Immature natural killer cell (primary cell): ENCODE data around the gene TRIM4. TPM values are rescaled to one million over a fixed set of nuclear protein-coding genes. Genes with fewer than 3 reads are reported as not detected.
"Not testable (repeated sequence)": the region's sequence is repeated elsewhere in the genome, so short reads cannot be mapped to it uniquely, and the experiment has no call there.

Experiments
- DNase-seq, 3 donors: peaks; one replicate each; pipeline ENCODE4 v3.0.0; 2022; ENCODE audit warnings: mixed read lengths in 1 of 3
- H3K27ac Mint-ChIP-seq, 6 donors: one replicate each; pipeline ENCODE4 v1.8.0; 2020; ENCODE audit warnings: mixed read lengths in 6 of 6, mild to moderate bottlenecking in 5 of 6, inconsistent platforms in 4 of 6, moderate library complexity in 3 of 6
- H3K27me3 Mint-ChIP-seq, 3 donors: one replicate each; pipeline ENCODE4 v1.8.0; 2020 to 2021; ENCODE audit warnings: low read depth in 3 of 3, mild to moderate bottlenecking in 3 of 3, mixed read lengths in 3 of 3, moderate library complexity in 3 of 3, inconsistent platforms in 1 of 3
- H3K36me3 Mint-ChIP-seq, 3 donors: one replicate each; pipeline ENCODE4 v1.8.0; 2020; ENCODE audit warnings: mixed read lengths in 3 of 3, inconsistent platforms in 2 of 3, mild to moderate bottlenecking in 2 of 3
- H3K4me1 Mint-ChIP-seq, 2 donors: one replicate each; pipeline ENCODE4 v1.8.0; 2020; ENCODE audit warnings: inconsistent platforms in 2 of 2, mild to moderate bottlenecking in 2 of 2, mixed read lengths in 2 of 2, moderate library complexity in 1 of 2
- H3K4me3 Mint-ChIP-seq, 5 donors: one replicate each; pipeline ENCODE4 v1.8.0; 2020; ENCODE audit warnings: mild to moderate bottlenecking in 5 of 5, mixed read lengths in 5 of 5, inconsistent platforms in 3 of 5, moderate library complexity in 3 of 5
- H3K9me3 Mint-ChIP-seq, 6 donors: one replicate each; pipeline ENCODE4 v1.8.0; 2020; ENCODE audit warnings: mild to moderate bottlenecking in 6 of 6, mixed read lengths in 6 of 6, inconsistent platforms in 4 of 6, moderate library complexity in 3 of 6
- polyA plus RNA-seq, 3 donors: library from polyadenylated mRNA; unstranded; fragments of 300-500 nt; fragmentation: Illumina TruSeq; gene quantifications; one replicate each; pipeline ENCODE4 v1.2.3, GENCODE V29; 2021

Gene TRIM4
- polyA plus RNA-seq, 3 donors from 2014 or later = 14.0 to 23.9 (median 14.7) TPM

GRCh38 chr7:99935009-99935408 is 15.7 kb upstream of the TRIM4 start:
- Mint-ChIP-seq H3K27me3 (peaks cover 2 to 19% (median 15%) of the 10 kb centered on the region in 3 donors), H3K27ac (peak overlapping the region in 1 of 6 donors; percentile 51), H3K9me3 (peaks cover 0 to 15% (median 4%) of the 10 kb centered on the region in 6 donors)
- not testable (repeated sequence) for DNase-seq, H3K4me1 Mint-ChIP-seq, H3K36me3 Mint-ChIP-seq, H3K4me3 Mint-ChIP-seq

GRCh38 chr7:99930376-99930775 is 11.0 kb upstream of the TRIM4 start:
- Mint-ChIP-seq H3K4me1 (peaks cover 0 to 5% of the 10 kb centered on the region in 2 donors), H3K27ac (no peak overlapping the region), H3K27me3 (peaks cover 5 to 30% (median 16%) of the 10 kb centered on the region in 3 donors), H3K4me3 (no peak overlapping the region), H3K9me3 (peaks cover 0 to 1% (median 0%) of the 10 kb centered on the region in 6 donors), H3K36me3 (peaks cover 0 to 3% (median 0%) of the 10 kb centered on the region in 3 donors)
- no peak for DNase-seq

- no peak overlapping the region for H3K4me3 Mint-ChIP-seq
Measured at GRCh38 chr7:99929730-99930053, 10.4 kb upstream of the TRIM4 start.

GRCh38 chr7:99928994-99929729 is 9.8 kb upstream of the TRIM4 start, which contains the start of gene GJC3:
Gene GJC3 (minus strand): TSS chr7:99929620. CDS start chr7:99929620, 0 bp downstream.
- H3K36me3 Mint-ChIP-seq = peaks cover 0 to 4% (median 3%) of the 10 kb centered on the region in 3 donors
- peaks cover 0 to 1% (median 0%) of the 10 kb centered on the region in 6 donors for H3K9me3 Mint-ChIP-seq
- peaks cover 0 to 5% of the 10 kb centered on the region in 2 donors for H3K4me1 Mint-ChIP-seq
- H3K27ac Mint-ChIP-seq = no peak within 1 kb of the TSS
- DNase-seq = no peak
- H3K27me3 Mint-ChIP-seq = peaks cover 5 to 30% (median 12%) of the 10 kb centered on the region in 3 donors
- H3K4me3 Mint-ChIP-seq = peak within 1 kb of the TSS in 1 of 5 donors; percentile 5

More at GRCh38 chr7:99929730-99930053, 10.4 kb upstream of the TRIM4 start:
- Mint-ChIP-seq H3K27ac (no peak overlapping the region), H3K27me3 (peaks cover 5 to 30% (median 12%) of the 10 kb centered on the region in 3 donors), H3K9me3 (peaks cover 0 to 1% (median 0%) of the 10 kb centered on the region in 6 donors), H3K4me1 (peaks cover 0 to 5% of the 10 kb centered on the region in 2 donors), H3K36me3 (peaks cover 0 to 3% (median 2%) of the 10 kb centered on the region in 3 donors)
- no peak for DNase-seq

- Mint-ChIP-seq H3K36me3 (peaks cover 0 to 4% (median 3%) of the 10 kb centered on the region in 3 donors), H3K27ac (no peak overlapping the region), H3K27me3 (peaks cover 5 to 30% (median 12%) of the 10 kb centered on the region in 3 donors)
Measured at GRCh38 chr7:99928188-99928587, 8.9 kb upstream of the TRIM4 start.

GRCh38 chr7:99927536-99927935 is 8.2 kb upstream of the TRIM4 start:
- Mint-ChIP-seq H3K4me3 (no peak overlapping the region), H3K27ac (no peak overlapping the region), H3K27me3 (peaks cover 5 to 29% (median 12%) of the 10 kb centered on the region in 3 donors), H3K36me3 (peaks cover 0 to 8% (median 3%) of the 10 kb centered on the region in 3 donors), H3K9me3 (peaks cover 0 to 1% (median 0%) of the 10 kb centered on the region in 6 donors), H3K4me1 (peaks cover 0 to 5% of the 10 kb centered on the region in 2 donors)
- no peak for DNase-seq

More at GRCh38 chr7:99928188-99928587, 8.9 kb upstream of the TRIM4 start:
- Mint-ChIP-seq H3K4me1 (peaks cover 0 to 5% of the 10 kb centered on the region in 2 donors), H3K9me3 (peaks cover 0 to 1% (median 0%) of the 10 kb centered on the region in 6 donors), H3K4me3 (no peak overlapping the region)
- no peak for DNase-seq

- Mint-ChIP-seq H3K4me1 (peaks cover 0 to 5% of the 10 kb centered on the region in 2 donors), H3K4me3 (no peak overlapping the region), H3K27ac (no peak overlapping the region), H3K36me3 (peaks cover 7 to 15% (median 7%) of the 10 kb centered on the region in 3 donors), H3K27me3 (peaks cover 5 to 22% (median 12%) of the 10 kb centered on the region in 3 donors), H3K9me3 (peaks cover 0 to 1% (median 0%) of the 10 kb centered on the region in 6 donors)
- DNase-seq = no peak
Measured at GRCh38 chr7:99926321-99926720, 7.0 kb upstream of the TRIM4 start.

GRCh38 chr7:99923200-99923599 is 3.9 kb upstream of the TRIM4 start:
- Mint-ChIP-seq H3K27ac (no peak overlapping the region), H3K36me3 (peaks cover 4 to 15% (median 7%) of the 10 kb centered on the region in 3 donors), H3K9me3 (no peaks in the 10 kb centered on the region), H3K27me3 (peaks cover 0 to 11% (median 10%) of the 10 kb centered on the region in 3 donors), H3K4me1 (peaks cover 16 to 20% of the 10 kb centered on the region in 2 donors), H3K4me3 (no peak overlapping the region)
- no peak for DNase-seq

GRCh38 chr7:99920149-99920548 is 819 bp upstream of the TRIM4 start:
- no peaks in the 10 kb centered on the region for H3K9me3 Mint-ChIP-seq
- H3K4me3 Mint-ChIP-seq = peak overlapping the region; percentile 95 to 98 (median 95)
- peaks cover 0 to 8% (median 7%) of the 10 kb centered on the region in 3 donors for H3K27me3 Mint-ChIP-seq
- H3K27ac Mint-ChIP-seq = peak overlapping the region; percentile 92 to 99 (median 95)
- H3K4me1 Mint-ChIP-seq = peaks cover 45 to 50% of the 10 kb centered on the region in 2 donors
- H3K36me3 Mint-ChIP-seq = peaks cover 7 to 19% (median 9%) of the 10 kb centered on the region in 3 donors
- DNase-seq = no peak

- Mint-ChIP-seq H3K4me1 (peaks cover 47 to 54% of the 10 kb centered on the region in 2 donors), H3K36me3 (peaks cover 7 to 17% (median 9%) of the 10 kb centered on the region in 3 donors), H3K9me3 (no peaks in the 10 kb centered on the region), H3K27ac (peak overlapping the region; percentile 92 to 99 (median 95)), H3K27me3 (peaks cover 0 to 8% (median 7%) of the 10 kb centered on the region in 3 donors), H3K4me3 (peak overlapping the region; percentile 95 to 98 (median 95))
- DNase-seq = no peak
Measured at GRCh38 chr7:99919814-99920112, 433 bp upstream of the TRIM4 start.

GRCh38 chr7:99910976-99911375 is 8.4 kb downstream of the TRIM4 start:
- no peaks in the 10 kb centered on the region for H3K9me3 Mint-ChIP-seq
- H3K36me3 Mint-ChIP-seq = peaks cover 8 to 30% (median 27%) of the 10 kb centered on the region in 3 donors
- H3K27me3 Mint-ChIP-seq = peaks cover 0 to 1% (median 0%) of the 10 kb centered on the region in 3 donors
- no peak for DNase-seq
- H3K4me3 Mint-ChIP-seq = no peak overlapping the region
- peaks cover 31 to 67% of the 10 kb centered on the region in 2 donors for H3K4me1 Mint-ChIP-seq
- H3K27ac Mint-ChIP-seq = peak overlapping the region in 4 of 6 donors; percentile 24 to 82 (median 40)

- H3K4me1 Mint-ChIP-seq = peaks cover 13 to 28% of the 10 kb centered on the region in 2 donors
- H3K27ac Mint-ChIP-seq = peak overlapping the region in 1 of 6 donors; percentile 50
- H3K9me3 Mint-ChIP-seq = no peaks in the 10 kb centered on the region
- peaks cover 21 to 49% (median 36%) of the 10 kb centered on the region in 3 donors for H3K36me3 Mint-ChIP-seq
- no peak overlapping the region for H3K4me3 Mint-ChIP-seq
- H3K27me3 Mint-ChIP-seq = peaks cover 0 to 5% (median 0%) of the 10 kb centered on the region in 3 donors
- no peak for DNase-seq
Measured at GRCh38 chr7:99901581-99901980, 17.7 kb downstream of the TRIM4 start.

GRCh38 chr7:99899830-99900519 is 19.4 kb downstream of the TRIM4 start:
- H3K27ac Mint-ChIP-seq = no peak overlapping the region

More at GRCh38 chr7:99899830-99900519, 19.4 kb downstream of the TRIM4 start:
- peaks cover 16 to 34% of the 10 kb centered on the region in 2 donors for H3K4me1 Mint-ChIP-seq
- peaks cover 0 to 5% (median 0%) of the 10 kb centered on the region in 3 donors for H3K27me3 Mint-ChIP-seq
- H3K4me3 Mint-ChIP-seq = no peak overlapping the region
- no peaks in the 10 kb centered on the region for H3K9me3 Mint-ChIP-seq
- no peak for DNase-seq
- H3K36me3 Mint-ChIP-seq = peaks cover 21 to 38% (median 31%) of the 10 kb centered on the region in 3 donors
